NCI-H460 (cell line): ENCODE data around the gene HYAL2. TPM values are rescaled to one million over a fixed set of nuclear protein-coding genes. Genes with fewer than 3 reads are reported as not detected.
"Not testable (repeated sequence)": the region's sequence is repeated elsewhere in the genome, so short reads cannot be mapped to it uniquely, and the experiment has no call there.

ENCODE experiments used
- DNase-seq: peaks from one replicate; pipeline ENCODE4 v3.0.0-alpha.2; 2016; ENCODE audit warnings: low read depth; ENCODE audit errors: extremely low read depth
- total RNA-seq: library from RNA; depleted of rRNA; stranded (reverse); fragments of >200 nt; shearing (Covaris generic); gene quantifications from 2 replicates; pipeline ENCODE4 v1.2.3, GENCODE V29; 2014

HYAL2 gene
- total RNA-seq, 1 experiment from 2014 or later, result 19.9 TPM

DNA sequence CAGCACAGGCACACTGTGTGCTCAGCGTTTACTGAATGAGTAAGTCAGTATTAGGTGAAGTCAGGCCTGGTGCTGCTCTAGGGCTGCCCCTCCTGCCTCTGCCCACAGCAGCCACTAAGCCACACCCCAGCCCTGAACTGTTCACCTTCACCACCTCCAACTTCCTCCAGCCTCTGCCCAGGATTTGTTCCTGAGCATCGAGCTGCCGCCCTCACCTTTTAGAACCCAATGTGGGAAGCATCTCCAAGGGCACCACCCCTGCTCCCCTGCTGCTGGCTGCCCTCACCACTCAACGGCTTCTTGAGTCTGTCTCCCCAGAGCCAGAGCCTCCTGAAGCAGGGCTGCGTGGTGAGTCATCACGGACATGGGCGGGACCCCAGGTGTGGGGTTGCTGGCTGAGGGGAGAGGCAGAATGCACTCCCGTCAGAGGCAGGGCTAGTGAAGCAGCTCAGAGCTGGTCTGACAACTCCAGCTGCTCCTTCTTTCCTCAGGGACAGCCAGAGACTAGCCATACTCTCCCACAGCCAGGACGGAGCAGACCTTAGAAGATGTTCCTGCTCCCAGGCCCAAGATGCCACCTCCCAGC lies 5.8 kb downstream of the HYAL2 start:
- DNase-seq, result no peak

DNA sequence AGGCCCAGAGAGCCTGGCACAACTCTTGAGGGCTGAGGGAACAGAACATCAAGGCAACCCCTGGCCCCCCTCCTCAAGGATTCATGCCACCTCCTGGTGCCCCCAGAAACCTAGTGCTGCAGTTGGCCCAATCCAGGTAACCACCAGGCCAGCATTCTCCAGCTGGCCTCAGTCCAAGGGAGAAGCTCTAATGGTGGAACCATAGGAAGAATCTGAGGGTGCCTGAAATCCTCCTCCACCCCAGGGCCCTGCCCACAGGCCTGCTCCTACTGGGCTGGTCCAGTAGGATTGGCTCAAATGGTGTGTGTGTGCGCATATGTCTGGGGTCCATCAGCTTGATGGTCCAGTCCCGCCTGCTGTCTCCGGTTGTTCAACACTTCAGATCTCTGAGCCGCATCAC lies 7.7 kb downstream of the HYAL2 start:
- DNase-seq, result no peak

DNA sequence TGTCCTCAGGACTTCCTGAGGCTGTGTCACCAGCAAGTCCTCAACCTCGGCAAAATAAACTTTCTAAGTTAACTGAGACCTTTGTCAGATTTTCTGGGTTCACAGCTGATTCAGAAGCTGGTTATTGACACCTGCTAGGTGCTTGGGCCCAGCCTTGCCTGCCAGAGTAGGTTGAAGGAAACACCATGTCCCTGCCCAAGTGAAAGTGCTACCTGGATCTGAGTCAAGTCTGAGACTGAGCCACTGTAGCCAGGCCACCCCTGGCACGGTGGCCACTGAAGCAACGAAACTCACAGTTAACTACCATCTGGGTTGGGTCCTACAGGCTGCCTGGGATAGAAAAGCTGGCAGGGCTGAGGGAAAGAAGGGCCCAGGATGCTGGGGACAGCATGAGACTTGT lies 8.2 kb downstream of the HYAL2 start:
- no peak for DNase-seq

DNA sequence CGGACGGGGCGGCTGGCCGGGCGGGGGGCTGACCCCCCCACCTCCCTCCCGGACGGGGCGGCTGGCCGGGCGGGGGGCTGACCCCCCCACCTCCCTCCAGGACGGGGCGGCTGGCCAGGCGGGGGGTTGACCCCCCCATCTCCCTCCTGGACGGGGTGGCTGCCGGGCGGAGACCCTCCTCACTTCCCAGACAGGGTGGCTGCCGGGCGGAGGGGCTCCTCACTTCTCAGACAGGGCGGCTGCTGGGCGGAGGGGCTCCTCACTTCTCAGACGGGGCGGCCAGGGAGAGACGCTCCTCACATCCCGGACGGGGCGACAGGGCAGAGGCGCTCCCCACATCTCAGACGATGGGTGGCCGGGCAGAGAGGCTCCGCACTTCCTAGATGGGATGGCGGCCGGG lies 10.5 kb downstream of the HYAL2 start:
- not testable (repeated sequence) for DNase-seq

DNA sequence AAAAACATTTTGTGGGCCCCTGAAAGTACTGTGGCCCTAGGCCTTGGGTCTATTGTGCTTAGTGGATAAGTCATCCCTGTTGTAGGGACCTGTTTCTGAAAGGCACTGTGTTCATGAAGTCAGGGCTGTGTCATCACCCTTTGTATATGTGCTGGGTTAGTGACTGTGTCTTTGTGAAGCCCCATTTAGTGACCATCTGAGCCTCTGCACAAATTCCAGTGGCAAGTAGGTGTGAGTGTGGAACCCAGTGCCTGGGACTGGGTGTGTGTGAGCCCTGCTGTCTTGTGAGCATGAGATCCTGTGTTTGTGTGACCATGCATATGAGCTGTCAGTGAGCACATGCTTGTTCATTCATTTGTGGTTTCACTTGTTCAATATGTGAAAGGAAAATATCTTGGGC lies 17.9 kb downstream of the HYAL2 start:
- no peak for DNase-seq

DNA sequence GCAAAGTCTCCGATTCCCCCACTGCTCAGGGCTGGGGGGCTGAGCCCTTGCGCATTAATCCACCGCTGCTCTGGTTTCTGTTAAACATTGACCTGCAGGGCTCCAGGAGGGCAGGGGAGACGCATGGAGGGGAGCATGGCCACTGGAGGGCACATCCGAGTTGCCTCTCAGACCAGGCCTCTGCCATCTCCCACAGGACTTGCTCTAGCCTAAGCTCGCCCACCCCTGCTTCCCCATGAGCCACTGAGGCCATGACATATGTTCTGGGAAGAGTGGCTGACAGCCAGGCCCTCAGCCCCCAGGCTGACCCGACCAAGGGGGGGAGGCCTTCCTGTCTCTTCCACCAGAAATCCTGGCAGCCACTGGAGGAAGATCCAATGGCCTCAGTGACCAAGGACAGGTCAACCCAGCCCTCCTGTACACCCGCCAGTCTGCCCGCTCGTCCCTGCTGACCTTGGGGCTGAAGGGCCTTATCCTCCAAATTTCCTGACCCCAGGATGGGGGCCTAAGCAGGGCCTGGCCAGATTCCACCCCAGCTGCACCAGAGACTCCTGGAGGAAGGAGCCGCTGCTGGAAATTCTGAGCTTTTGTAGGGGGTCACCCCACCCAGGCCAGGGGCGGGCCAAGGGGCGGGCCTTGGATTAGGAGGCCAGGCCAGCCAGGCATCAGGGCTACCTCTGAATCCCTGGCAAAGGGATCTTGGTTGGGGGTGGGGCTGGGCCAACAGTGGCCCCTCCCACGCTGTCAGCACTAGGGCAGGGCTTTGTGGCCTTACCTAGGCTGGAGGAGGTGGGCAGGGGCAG lies 19.3 kb downstream of the HYAL2 start, which contains the start of gene HYAL1:
HYAL1 (minus strand) TSS at position 562 of the 803 bp plus-strand sequence. CDS start 618 bp downstream, outside the sequence.
- no peak for DNase-seq

DNA sequence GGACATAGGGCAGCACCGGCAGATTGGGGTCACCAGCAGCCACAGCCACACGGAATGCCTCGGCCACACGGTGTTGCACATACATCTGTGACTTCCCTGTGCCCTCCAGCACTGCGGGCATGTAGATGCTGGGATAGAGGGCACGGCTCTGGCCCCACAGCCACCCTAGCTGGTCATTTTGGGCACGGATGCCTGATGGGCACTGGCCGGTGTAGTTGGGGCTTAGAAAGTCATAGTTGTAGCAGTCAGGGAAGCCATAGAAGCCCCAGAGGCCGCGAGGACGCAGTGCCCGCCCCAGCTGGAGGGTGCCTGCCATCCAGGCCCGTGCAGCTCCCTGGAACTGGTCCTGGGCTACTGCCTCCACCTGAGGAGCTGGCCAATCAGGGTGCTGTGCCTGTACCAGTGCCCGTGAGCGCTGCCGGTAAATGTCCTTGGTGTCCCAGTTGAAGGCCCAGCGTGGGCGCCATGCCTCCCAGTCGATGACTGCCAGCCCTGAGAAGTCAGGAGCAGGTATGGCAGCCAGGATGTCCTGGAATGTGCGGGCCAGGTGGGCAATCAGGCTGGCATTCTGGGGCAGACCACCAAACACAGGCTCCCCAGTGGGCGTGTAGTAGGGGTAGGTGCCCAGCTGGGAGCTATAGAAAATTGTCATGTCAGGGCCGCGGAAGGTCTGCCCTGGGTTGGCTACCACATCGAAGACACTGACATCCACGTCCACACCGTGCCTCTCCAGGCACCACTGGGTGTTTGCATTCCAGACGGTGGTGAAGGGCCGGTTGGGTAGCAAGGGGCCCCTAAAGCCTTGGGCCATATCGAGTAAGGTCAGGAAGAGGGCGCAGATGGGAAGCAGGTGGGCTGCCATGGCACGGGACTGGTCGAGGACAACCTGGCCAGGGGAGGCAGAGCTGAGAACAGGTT lies 20.2 kb downstream of the HYAL2 start:
- DNase-seq, result no peak

DNA sequence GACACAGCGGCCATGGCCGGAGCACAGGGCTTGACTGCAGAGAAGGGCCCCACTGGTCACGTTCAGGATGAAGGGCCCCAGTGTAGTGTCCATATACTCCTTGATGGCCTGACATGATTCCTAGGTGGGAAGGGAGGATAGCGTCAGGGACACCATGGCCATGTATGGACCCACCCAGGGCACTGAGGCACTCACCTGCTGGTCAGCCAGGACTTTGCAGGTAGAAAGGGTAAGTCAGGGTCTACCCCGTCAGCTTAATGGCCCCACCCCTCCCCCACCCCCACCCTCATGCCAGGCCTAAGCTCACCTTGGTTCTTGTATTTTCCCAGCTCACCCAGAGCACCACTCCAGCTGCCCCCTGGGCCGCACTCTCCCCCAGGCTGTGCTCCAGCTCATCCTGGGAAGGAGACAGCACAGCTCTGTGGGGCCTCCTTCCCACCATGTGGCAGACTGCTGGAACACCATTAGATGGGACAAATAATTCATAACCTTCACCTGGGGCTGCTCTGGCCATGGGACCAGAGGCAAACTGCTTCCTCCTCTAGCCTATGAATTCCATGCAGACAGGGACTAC lies 21.8 kb downstream of the HYAL2 start:
- DNase-seq, result no peak

DNA sequence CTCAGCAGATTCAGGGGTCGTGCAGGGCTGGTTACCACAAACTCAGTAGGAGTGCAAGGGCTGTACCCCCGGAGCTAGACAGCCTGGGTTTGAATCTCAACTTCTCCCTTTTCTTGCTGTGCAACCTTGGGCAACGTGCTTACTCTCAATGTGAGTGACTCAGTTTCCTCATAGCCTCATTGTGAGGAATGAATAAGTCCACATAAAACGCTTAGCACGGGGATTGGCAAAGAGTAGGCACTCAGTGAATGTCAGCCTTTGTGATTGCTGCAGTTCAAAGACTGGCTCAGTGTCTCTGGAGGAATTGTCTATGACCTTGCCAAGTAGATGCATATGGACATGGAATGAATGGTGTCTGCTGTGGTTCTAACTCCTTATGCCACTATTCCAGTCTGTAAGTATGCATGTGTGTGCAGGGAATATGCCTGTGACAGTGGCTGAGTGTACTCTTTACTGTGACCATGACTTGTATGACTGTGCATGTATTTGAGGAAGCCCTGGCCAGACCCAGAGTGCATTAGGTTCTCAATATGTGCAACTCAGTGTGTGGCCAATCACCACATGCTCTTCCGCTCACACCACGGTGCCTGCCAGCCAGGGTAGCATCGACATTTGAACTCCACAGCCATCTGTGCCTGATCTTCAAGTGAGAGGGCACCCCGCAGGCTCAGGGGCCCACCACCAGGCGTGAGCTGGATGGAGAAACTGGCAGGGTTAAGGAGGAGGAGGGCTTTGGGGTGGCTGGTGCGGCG lies 22.4 kb downstream of the HYAL2 start:
- peak; percentile 52 for DNase-seq

DNA sequence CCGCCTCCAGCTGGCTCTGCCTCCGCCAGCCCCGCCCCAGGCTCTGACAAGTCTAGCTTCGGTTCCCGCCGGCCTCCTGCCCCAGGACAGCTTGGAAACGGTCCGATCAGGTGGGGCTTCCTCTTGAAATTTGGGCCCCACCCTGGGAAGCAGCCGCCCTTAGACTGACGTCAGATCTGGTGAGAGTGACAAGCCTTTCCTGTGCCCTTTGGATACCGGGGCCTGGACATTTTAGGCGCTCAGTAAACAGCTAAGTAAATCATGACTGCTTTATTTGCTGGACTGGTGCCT lies 23.0 kb downstream of the HYAL2 start:
- DNase-seq, result no peak

DNA sequence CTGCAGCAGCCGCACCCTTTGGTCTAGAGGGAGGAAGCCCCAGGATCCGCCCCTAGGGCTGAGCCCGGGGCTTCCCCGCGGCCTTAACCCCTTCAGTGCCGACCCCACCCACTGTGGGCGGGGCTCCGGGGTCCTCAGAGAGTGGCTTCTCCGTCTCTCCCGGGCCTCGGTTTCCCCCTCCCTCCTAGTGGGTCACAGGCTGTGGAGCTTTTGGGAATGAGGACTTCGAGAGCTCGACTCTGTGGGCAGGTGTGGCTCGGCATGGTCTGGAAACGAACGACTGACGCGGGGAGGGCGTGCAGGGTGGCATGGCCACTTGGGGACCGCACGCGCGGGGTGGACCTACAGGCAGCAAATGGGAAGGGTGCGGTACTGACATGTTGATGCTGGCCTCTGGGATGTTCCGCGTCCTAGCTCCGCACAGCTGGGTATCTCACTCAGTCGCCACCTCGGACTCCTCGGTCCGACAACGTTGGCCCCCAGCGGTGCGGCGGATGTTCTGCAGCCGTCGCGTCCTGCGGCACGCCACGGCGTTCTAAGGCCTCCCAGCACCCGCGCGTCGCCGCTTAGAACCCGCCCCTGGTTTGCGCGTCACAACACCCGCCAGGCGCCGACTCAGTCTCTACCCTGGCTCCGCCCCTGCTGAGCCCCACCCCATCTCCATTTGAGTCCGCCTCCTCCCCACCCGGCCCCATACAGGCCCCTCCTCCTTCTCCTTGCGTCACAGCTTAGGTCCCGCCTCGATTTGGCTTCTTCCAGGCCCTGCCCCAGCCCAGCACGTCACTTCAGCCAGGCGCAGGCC lies 23.5 kb downstream of the HYAL2 start, which contains the start of the genes HYAL3 and NAA80:
HYAL3 (minus strand) TSS at position 570 of the 802 bp plus-strand sequence. CDS start 3,803 bp downstream, outside the sequence.
NAA80 (minus strand) TSS at position 570 of the 802 bp plus-strand sequence. CDS start 1,942 bp downstream, outside the sequence.
- peak; percentile 98 for DNase-seq

DNA sequence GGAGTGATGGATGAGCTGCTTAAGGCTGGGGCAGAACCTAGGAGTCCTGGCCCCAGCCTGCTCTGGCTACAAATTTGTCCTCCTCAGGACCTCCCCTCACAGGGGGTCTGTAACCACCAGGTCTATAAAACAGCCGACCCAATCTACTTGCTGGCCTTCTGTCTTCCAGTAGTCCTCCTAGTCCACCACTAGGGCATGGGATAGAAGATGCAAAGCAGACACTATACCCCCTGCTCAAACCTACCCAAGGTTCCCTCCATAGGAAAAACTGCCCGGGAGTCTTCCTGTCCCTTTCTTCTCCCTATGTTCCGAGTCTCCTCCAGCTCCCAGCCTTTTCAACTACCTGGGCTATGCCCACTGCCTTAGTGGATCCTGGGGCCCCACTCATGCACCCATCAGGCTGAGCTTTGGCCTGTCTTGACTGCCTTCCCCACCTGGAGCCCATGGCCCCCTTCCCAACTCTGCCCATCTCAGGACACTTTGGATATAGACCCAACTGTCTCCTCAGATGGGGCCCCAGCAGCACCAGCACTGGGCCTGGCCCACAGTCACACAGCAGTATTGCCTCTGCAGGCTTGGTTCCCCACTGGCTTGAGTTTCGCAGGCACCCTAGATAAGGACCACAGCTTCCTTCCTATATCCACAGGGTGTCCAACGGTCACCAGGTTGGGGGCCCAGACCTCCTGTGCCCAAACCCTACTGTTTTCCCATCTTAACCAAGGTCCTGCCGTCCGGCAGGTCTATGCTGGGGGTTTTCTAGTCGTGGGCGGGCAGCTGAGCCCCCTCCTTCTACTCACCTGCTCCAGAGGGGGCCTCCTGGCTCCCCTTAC lies 24.4 kb downstream of the HYAL2 start:
- DNase-seq, result no peak

DNA sequence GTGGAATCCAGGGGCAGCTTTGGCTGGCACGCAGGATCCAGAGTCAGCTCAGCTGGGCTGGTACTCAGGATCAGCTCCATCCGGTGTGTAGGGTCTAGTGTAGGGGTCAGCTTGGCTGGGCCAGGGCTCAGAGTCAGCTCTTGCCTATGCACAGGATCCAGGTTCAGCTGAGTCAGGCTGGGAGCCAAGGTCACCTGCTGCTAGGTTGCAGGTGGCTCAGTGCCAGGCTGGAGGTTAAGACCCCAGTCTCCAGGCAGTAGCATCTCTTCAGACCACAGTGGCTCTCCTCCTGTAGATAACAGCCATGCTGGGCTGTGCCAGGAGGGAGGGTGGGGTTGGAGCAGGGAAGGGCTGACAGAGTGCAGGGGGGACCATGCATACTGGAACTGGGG lies 25.2 kb downstream of the HYAL2 start:
- no peak for DNase-seq

DNA sequence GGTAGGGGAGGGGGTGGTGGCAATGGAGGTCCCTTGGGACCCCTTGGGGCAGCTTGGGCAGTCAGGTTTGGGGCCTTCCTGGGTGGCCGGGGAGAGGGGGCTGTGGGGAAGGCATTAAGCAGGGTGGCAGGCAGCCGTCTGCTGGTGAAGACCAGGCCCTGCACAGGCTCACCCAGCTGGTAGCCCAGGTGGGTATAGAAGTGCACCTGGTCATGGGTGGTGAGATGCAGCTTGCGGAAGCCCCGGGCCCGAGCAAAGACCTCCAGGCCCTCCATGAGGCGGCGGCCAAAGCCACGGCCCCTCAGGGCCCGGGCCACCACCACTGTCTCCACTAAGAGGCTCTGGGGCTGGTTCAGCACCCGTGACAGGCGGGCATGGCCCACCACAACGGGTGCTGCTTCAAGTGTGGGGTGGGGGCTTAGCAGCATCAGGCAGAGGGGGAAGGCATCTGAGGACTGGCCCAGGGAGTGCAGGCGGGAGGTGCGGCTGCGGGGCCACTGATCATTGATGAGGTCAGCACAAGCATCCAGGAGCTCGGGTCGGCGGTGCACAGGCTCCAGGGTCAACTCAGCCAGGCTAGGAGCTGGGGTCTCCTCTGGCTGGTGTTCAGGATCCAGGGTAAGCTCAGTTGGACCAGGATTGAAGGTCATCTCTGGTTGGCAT lies 25.7 kb downstream of the HYAL2 start:
- DNase-seq, result no peak

DNA sequence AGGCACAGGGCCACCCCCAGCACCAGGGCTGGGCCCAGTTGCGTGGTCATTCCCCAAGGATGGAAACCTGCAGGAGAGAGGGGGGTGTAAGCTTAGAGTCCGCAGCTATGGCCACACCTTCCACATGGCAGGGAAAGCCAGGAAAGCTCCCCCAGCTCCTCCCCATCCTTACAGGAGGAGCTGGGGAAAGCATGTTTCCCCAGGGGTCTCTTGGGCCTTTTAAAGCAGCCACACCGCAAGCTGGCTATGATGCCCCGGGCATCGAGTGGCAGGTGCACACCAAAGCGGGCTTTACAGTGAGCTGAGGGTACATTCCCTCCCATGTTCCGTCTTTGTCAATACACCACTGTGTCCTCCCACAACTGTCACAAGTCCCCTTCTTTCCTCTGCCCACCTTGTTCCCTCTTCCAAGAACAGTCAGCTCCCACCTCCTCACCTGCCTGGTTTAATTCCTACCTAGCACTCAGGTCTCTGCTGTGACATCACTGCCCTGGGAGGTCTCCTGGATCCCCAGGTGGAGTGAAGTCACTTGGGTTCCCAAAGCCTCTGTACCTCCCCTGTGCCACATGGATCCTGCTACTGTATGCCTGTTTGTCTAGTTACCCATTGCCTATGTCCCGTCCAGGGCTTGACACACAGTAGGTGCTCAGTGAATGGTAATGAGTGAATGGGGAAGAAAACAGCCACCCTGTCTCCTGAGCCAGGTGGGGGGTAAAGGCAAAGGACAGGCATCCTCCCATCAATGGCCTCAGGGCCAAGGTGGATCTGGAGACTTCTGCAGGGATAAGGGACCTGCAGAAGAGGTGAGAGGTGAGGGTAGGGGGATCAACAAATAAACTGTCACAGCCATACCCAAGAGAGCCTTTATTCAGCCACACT lies 26.8 kb downstream of the HYAL2 start:
- DNase-seq, result no peak

DNA sequence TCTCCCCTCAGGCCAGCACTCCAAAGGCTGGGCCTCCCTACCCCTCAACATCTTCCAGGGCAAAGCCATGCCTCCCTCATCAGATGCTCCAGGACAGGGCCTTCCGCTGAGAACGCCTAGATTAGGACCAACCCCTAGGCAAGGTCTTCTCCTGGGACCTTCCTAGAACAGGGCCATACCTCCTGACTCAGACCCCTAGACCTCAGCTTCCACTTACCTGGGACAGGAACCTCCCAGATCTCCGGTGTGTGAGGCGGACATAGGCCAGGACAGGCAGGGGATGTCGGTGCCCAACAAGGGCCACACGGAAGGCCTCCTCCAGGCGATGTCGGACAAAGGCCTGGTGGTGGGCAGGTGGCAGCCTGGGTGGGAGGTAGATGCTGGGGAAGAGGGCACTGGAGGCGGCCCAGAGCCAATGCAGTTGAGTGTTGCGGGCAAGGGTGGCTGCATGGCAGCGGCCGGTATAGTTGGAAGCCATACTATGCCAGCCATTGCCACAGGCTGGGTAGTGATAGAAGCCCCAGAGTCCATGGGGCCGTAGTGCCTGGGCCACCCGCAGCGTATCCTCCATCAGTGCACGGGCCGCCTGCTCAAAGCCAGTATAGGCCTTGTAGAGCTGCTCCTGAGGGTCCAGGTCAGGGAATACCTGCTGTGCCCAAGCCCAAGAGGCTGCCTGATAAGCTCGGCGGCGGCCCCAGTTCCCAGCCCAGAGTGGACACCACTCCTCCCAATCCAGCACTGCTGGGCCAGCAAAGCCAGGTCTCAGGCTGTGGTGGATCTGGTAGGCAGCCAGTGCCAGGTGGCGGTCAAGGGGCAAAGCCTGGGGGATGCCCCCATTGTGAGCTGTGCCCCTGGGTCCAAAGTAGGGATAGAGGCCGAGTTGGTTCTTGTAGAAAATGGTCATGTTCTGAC lies 27.8 kb downstream of the HYAL2 start:
- no peak for DNase-seq
